ENCODE results near the gene MYB. TPM values are rescaled to one million over a fixed set of nuclear protein-coding genes. Genes with fewer than 3 reads are reported as not detected.

Gene MYB
- total and polyA plus RNA-seq, 2 experiments from 2014 or later: 4.2 to 7.9 TPM

- Mint-ChIP-seq H3K36me3 (ENCODE audit: low read depth) (no peaks in the 10 kb centered on the region), H3K9me3 (no peaks in the 10 kb centered on the region; the same call in 2 of the 3 replicates), H3K4me1 (no peaks in the 10 kb centered on the region), H3K27me3 (ENCODE audit: insufficient read depth, low read depth, poor library complexity) (peaks cover 3% of the 10 kb centered on the region), H3K4me3 (no peak overlapping the region), H3K27ac (no peak overlapping the region)
- H3K79me2 ChIP-seq (replicated peaks; ENCODE audit: insufficient read depth): no peaks in the 10 kb centered on the region
- no peaks in the 10 kb centered on the region for H4K20me1 ChIP-seq (replicated peaks; ENCODE audit: insufficient read depth)
- no peak for DNase-seq (ENCODE audit: low spot score)
- H3K9me2 ChIP-seq (ENCODE audit: insufficient read depth): no peaks in the 10 kb centered on the region
- no peaks in the 10 kb centered on the region for H3K36me3 ChIP-seq (ENCODE audit: insufficient read depth)
- H3K27me3 ChIP-seq (ENCODE audit: insufficient read depth): no peaks in the 10 kb centered on the region; the same call in 1 of the 2 replicates
- H3F3A ChIP-seq (replicated peaks; ENCODE audit: low read depth): no peaks in the 10 kb centered on the region
- H3K4me1 ChIP-seq (ENCODE audit: insufficient read depth): no peaks in the 10 kb centered on the region
- no peak overlapping the region for H3K4me3 ChIP-seq
- H2AFZ ChIP-seq: no peak overlapping the region
- H3K4me2 ChIP-seq: no peak overlapping the region
- TF ChIP-seq CREB1 (CRISPR knock-in tag; IDR thresholded peaks at IDR 0.05; ENCODE audit: low read depth): no peak
- no peak for TF ChIP-seq JUNB (IDR thresholded peaks at IDR 0.05; ENCODE audit: unreplicated experiment)
- no peak for TF ChIP-seq STAT1 (IDR thresholded peaks at IDR 0.05; ENCODE audit: unreplicated experiment)
- TF ChIP-seq POLR2AphosphoS5 (IDR thresholded peaks at IDR 0.05; ENCODE audit: low read depth): no peak
- no peak for TF ChIP-seq REST (IDR thresholded peaks at IDR 0.05; ENCODE audit: unreplicated experiment)
- TF ChIP-seq ZNF114 (CRISPR knock-in tag; IDR thresholded peaks at IDR 0.05): no peak
- TF ChIP-seq EZH2phosphoT487 (IDR thresholded peaks at IDR 0.05; ENCODE audit: unreplicated experiment): no peak
- TF ChIP-seq EZH2 (IDR thresholded peaks at IDR 0.05; ENCODE audit: low read depth, unreplicated experiment): no peak
- TF ChIP-seq ZNF462 (CRISPR knock-in tag; IDR thresholded peaks at IDR 0.05): no peak
- no peak for ATAC-seq
- no peak overlapping the region for H3K27ac ChIP-seq (ENCODE audit: low read depth)
These were observed 7.7 kb upstream of the MYB start for GRCh38 chr6:135173242-135173988.

Measured in GM23338 (cell line).